H1 (cell line): Measurements from ENCODE around the gene MYH11. TPM values are rescaled to one million over a fixed set of nuclear protein-coding genes. Genes with fewer than 3 reads are reported as not detected.

Experiments
- CTCF ChIA-PET: fragments of 300-600 bp; sonication (Branson Sonifier 250); formaldehyde crosslinking; loops from one replicate; lab custom pipeline; 2021; ENCODE audit not compliant: partially characterized antibody; lab: Charles Lee
- POLR2A ChIA-PET: fragments of 300-600 bp; sonication (Branson Sonifier 250); formaldehyde crosslinking; loops from one replicate; lab custom pipeline; 2021; ENCODE audit warnings: inconsistent platforms; ENCODE audit not compliant: partially characterized antibody; lab: Charles Lee
- DNase-seq, 2 experiments: peaks; one replicate each; pipeline versions ENCODE4 v3.0.0 to v3.0.0-alpha.2; 2010 to 2022; ENCODE audit warnings: low spot score in 2 of 2, low read depth in 1 of 2, mixed read lengths in 1 of 2
- FAIRE-seq: peaks from 2 replicates; lab custom pipeline; 2011; peaks lifted over from hg19 to GRCh38; lab: Jason Lieb, UNC
- H2AFZ ChIP-seq: 2 replicates; pipeline ENCODE4 v1.8.1; 2012; ENCODE audit warnings: low read length, inconsistent platforms
- H2AK5ac ChIP-seq: 2 replicates; pipeline ENCODE4 v1.6.1; 2013; ENCODE audit warnings: low read depth, low read length
- H2BK120ac ChIP-seq: replicated peaks from 2 replicates; pipeline ENCODE3; 2013; ENCODE audit warnings: low read depth, low read length, inconsistent platforms
- H2BK12ac ChIP-seq: 2 replicates; pipeline ENCODE4 v1.6.1; 2013; ENCODE audit warnings: low read depth, low read length
- H2BK15ac ChIP-seq: 2 replicates; pipeline ENCODE4 v1.6.1; 2013; ENCODE audit warnings: low read length
- H2BK20ac ChIP-seq: 2 replicates; pipeline ENCODE4 v1.6.1; 2013; ENCODE audit warnings: low read length
- H2BK5ac ChIP-seq: 2 replicates; pipeline ENCODE4 v1.6.1; 2013; ENCODE audit warnings: low read depth, low read length
- H3K14ac ChIP-seq: 2 replicates; pipeline ENCODE4 v1.6.1; 2013; ENCODE audit warnings: inconsistent platforms; ENCODE audit not compliant: insufficient read length
- H3K18ac ChIP-seq: 2 replicates; pipeline ENCODE4 v1.6.1; 2013; ENCODE audit warnings: low read length; ENCODE audit errors: extremely low read depth
- H3K23ac ChIP-seq: 2 replicates; pipeline ENCODE4 v1.6.1; 2013; ENCODE audit warnings: inconsistent platforms; ENCODE audit not compliant: insufficient read length
- H3K23me2 ChIP-seq: 2 replicates; pipeline ENCODE4 v1.6.1; 2013; ENCODE audit warnings: low read depth, low read length
- H3K27ac ChIP-seq: 2 replicates; pipeline ENCODE4 v1.6.1; 2011; ENCODE audit warnings: low read depth, low read length, inconsistent platforms
- H3K27me3 ChIP-seq, 4 experiments: replicated peaks in 1 of 4; 1 replicate in 1 of 4; 2 replicates in 3 of 4; pipeline versions ENCODE4 v1.6.1 to v1.8.1; 2011 to 2013; ENCODE audit warnings: low read length in 3 of 4, mild to moderate bottlenecking in 3 of 4, inconsistent platforms in 2 of 4, mixed read lengths in 2 of 4, moderate library complexity in 1 of 4; ENCODE audit not compliant: control insufficient read depth in 3 of 4, insufficient read depth in 3 of 4; ENCODE audit errors: extremely low read depth in 1 of 4
- H3K36me3 ChIP-seq, 4 experiments: 2 replicates each; pipeline versions ENCODE4 v1.6.1 to v1.8.1; 2011 to 2013; ENCODE audit warnings: mild to moderate bottlenecking in 4 of 4, low read length in 3 of 4, moderate library complexity in 2 of 4, control low read depth in 1 of 4, inconsistent platforms in 1 of 4; ENCODE audit not compliant: insufficient read depth in 4 of 4, control insufficient read depth in 2 of 4
- H3K4ac ChIP-seq: replicated peaks from 2 replicates; pipeline ENCODE3; 2013; ENCODE audit warnings: low read length, low read depth, mixed read lengths, inconsistent platforms; ENCODE audit not compliant: insufficient read length
- H3K4me1 ChIP-seq, 4 experiments: replicated peaks in 1 of 4; 1 replicate in 1 of 4; 2 replicates in 3 of 4; pipeline versions ENCODE4 v1.6.1 to v1.8.1; 2011 to 2013; ENCODE audit warnings: low read length in 3 of 4, inconsistent platforms in 2 of 4, mixed read lengths in 1 of 4; ENCODE audit not compliant: insufficient read depth in 4 of 4, control insufficient read depth in 3 of 4
- H3K4me2 ChIP-seq, 2 experiments: 2 replicates each; pipeline versions ENCODE4 v1.6.1 to v1.8.1; 2011 to 2013; ENCODE audit warnings: low read depth in 2 of 2, low read length in 2 of 2, control low read depth in 1 of 2, inconsistent platforms in 1 of 2, mild to moderate bottlenecking in 1 of 2; ENCODE audit not compliant: insufficient read depth in 1 of 2
- H3K4me3 ChIP-seq, 4 experiments: fragments of 200-600, 300-600 bp in 1 of 4; sonication (generic), shearing (Covaris generic), sonication (Bioruptor Twin) in 1 of 4; 2 replicates each; pipeline versions ENCODE4 v1.5.1 to v1.8.1; 2011 to 2016; ENCODE audit warnings: low read length in 4 of 4, low read depth in 3 of 4, control low read depth in 2 of 4, inconsistent platforms in 2 of 4, mild to moderate bottlenecking in 2 of 4, mixed read lengths in 1 of 4, moderate library complexity in 1 of 4; ENCODE audit not compliant: insufficient read depth in 2 of 4; ENCODE audit errors: extremely low read depth in 1 of 4
- H3K56ac ChIP-seq: replicated peaks from 2 replicates; pipeline ENCODE3; 2013; ENCODE audit warnings: low read depth, mild to moderate bottlenecking, mixed read lengths, low read length, inconsistent platforms; ENCODE audit not compliant: insufficient read length
- H3K79me1 ChIP-seq: 2 replicates; pipeline ENCODE4 v1.6.1; 2013; ENCODE audit warnings: low read depth, low read length, control low read depth
- H3K79me2 ChIP-seq, 2 experiments: 2 replicates each; pipeline versions ENCODE4 v1.6.1 to v1.8.1; 2012 to 2013; ENCODE audit warnings: low read length in 2 of 2, mild to moderate bottlenecking in 2 of 2, inconsistent platforms in 1 of 2; ENCODE audit not compliant: insufficient read depth in 2 of 2, control insufficient read depth in 1 of 2
- H3K9ac ChIP-seq, 4 experiments: replicated peaks in 1 of 4; 1 replicate in 1 of 4; 2 replicates in 3 of 4; pipeline versions ENCODE4 v1.6.1 to v1.8.1; 2011 to 2013; ENCODE audit warnings: low read depth in 3 of 4, low read length in 3 of 4, control low read depth in 2 of 4, mild to moderate bottlenecking in 2 of 4, moderate library complexity in 2 of 4, inconsistent platforms in 1 of 4; ENCODE audit errors: extremely low read depth in 1 of 4
- H3K9me3 ChIP-seq, 2 experiments: 2 replicates each; pipeline versions ENCODE4 v1.6.1 to v1.8.1; 2012 to 2013; ENCODE audit warnings: mild to moderate bottlenecking in 2 of 2, moderate library complexity in 2 of 2, control low read depth in 1 of 2, inconsistent platforms in 1 of 2, low read depth in 1 of 2, low read length in 1 of 2, mixed read lengths in 1 of 2; ENCODE audit not compliant: insufficient read depth in 2 of 2
- H4K20me1 ChIP-seq, 2 experiments: replicated peaks in 1 of 2; 2 replicates each; pipeline versions ENCODE3 to v1.8.1; 2011 to 2013; ENCODE audit warnings: inconsistent platforms in 2 of 2, low read length in 2 of 2, mild to moderate bottlenecking in 1 of 2; ENCODE audit not compliant: insufficient read depth in 2 of 2, control insufficient read depth in 1 of 2
- H4K5ac ChIP-seq: 2 replicates; pipeline ENCODE4 v1.6.1; 2013; ENCODE audit warnings: low read length, low read depth, mixed read lengths, inconsistent platforms; ENCODE audit not compliant: insufficient read length
- H4K8ac ChIP-seq: 2 replicates; pipeline ENCODE4 v1.8.0; 2013; ENCODE audit warnings: mild to moderate bottlenecking, moderate library complexity, low read length, inconsistent platforms; ENCODE audit not compliant: insufficient read depth; ENCODE audit errors: extremely low read depth
- H4K91ac ChIP-seq: replicated peaks from 2 replicates; pipeline ENCODE3; 2013; ENCODE audit warnings: low read length, mixed read lengths, inconsistent platforms; ENCODE audit not compliant: insufficient read length
- CTBP2 ChIP-seq: IDR thresholded peaks from 2 replicates; pipeline ENCODE4 v1.7.0; 2011; ENCODE audit warnings: borderline replicate concordance, mild to moderate bottlenecking, moderate library complexity, mixed read lengths, low read length; ENCODE audit not compliant: insufficient read depth, insufficient read length
- WGBS, 2 experiments: shearing (Covaris generic) in 1 of 2; methylation state at CpG; one replicate each; pipeline versions ENCODE4 v1.1.6 to v1.1.7; 2013 to 2015; ENCODE audit warnings: low lambda C conversion rate in 2 of 2, mixed read lengths in 2 of 2, inconsistent platforms in 1 of 2, low coverage in 1 of 2, missing lambda C conversion rate in 1 of 2; ENCODE audit not compliant: insufficient replicate concordance in 2 of 2, insufficient coverage in 1 of 2, insufficient read length in 1 of 2; ENCODE audit errors: extremely low coverage in 1 of 2, missing lambda C conversion rate in 1 of 2; 5-methylcytosine and 5-hydroxymethylcytosine counted together
- polyA plus RNA-seq, 7 experiments: library from polyadenylated mRNA; depleted of rRNA in 3 of 7; stranded (reverse) in 5 of 7; unstranded in 2 of 7; fragments of >200 nt in 5 of 7; fragments of 200-250 nt in 2 of 7; gene quantifications; 1 replicate in 5 of 7; 2 replicates in 1 of 7; 4 replicates in 1 of 7; pipeline versions ENCODE4 v1.2.1 to v1.2.3, GENCODE V29; 2011 to 2013; ENCODE audit warnings: missing spikeins in 2 of 7, mixed read lengths in 2 of 7
- total RNA-seq: library from RNA; stranded (reverse); fragmentation: NEBNext Ultra II Directional; extraction: Animal tissue kit (Norgen Biotek cat#: 25700); gene quantifications from 2 replicates; pipeline ENCODE4 v1.2.1, GENCODE V29; 2021

Gene MYH11
- total and polyA plus RNA-seq, 2 of the 8 experiments (the other 6 are each of a cell fraction or from before 2014, with no cell fraction given) = 0.11 to 0.78 TPM

DNA sequence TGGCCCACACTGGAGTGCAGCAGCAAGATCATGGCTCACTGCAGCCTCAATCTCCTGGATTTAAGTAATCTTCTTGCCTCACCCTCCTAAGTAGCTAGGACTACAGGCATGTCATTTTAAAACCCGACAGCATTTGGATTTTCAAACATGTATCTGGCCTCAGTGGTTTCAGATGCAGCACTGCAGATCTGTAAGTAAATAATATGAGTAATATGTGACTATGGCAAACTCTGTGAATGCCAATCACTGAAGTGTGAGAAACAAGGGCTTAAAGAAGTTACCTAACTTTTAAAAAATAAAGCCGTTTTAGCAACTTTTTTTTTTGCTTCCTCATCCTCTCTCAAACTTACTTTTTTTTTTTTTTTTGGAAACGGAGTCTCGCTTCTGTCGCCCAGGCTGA, 19.7 kb upstream of the MYH11 start:
- Histone ChIP-seq H3K79me1 (no peaks in the 10 kb centered on the region), H3K9me3 (no peaks in the 10 kb centered on the region), H3K23me2 (no peaks in the 10 kb centered on the region), H3K4ac (no peak overlapping the region), H3K4me1 (peaks cover 0 to 3% (median 1%) of the 10 kb centered on the region in 4 experiments; a peak in 1 of 7 replicates), H2BK15ac (no peak overlapping the region), H4K20me1 (peaks cover 2 to 8% of the 10 kb centered on the region in 2 experiments), H4K8ac (no peak overlapping the region), H3K23ac (no peak overlapping the region), H2BK12ac (no peak overlapping the region), H4K5ac (no peak overlapping the region), H3K9ac (no peak overlapping the region), H3K27me3 (no peaks in the 10 kb centered on the region), H2AK5ac (no peak overlapping the region), H3K4me3 (no peak overlapping the region), H2AFZ (no peak overlapping the region), H3K36me3 (peaks cover 0 to 27% (median 4%) of the 10 kb centered on the region in 4 experiments; a peak in 5 of 8 replicates), H3K4me2 (no peak overlapping the region), H2BK20ac (no peak overlapping the region), H3K79me2 (peaks cover 0 to 4% of the 10 kb centered on the region in 2 experiments; a peak in 3 of 4 replicates), H3K56ac (no peak overlapping the region), H3K27ac (no peak overlapping the region), H3K18ac (no peak overlapping the region), H2BK120ac (no peak overlapping the region), H4K91ac (no peak overlapping the region), H3K14ac (no peak overlapping the region), H2BK5ac (no peak overlapping the region)
- TF ChIP-seq CTBP2 = no peak
- DNase-seq (no peak), FAIRE-seq (no peak)
- ChIA-PET CTCF (interaction anchor here (0.7 to 1.6 kb wide), 5 partner anchors 9 to 149 kb away, joined by 3 to 6 read pairs (median 4); no protein-coding TSS in a partner anchor), POLR2A (interaction anchor here (0.9 to 1.1 kb wide), 2 partner anchors 11 to 18 kb away, joined by 3 to 4 read pairs; no protein-coding TSS in a partner anchor)
- 88% methylated on average over 2 of the region's 5 CpGs; no CpG with 5 or more reads in 1 of the 2 experiments for WGBS, 2 experiments
